ENCODE results near the gene TEFM. TPM values are rescaled to one million over a fixed set of nuclear protein-coding genes. Genes with fewer than 3 reads are reported as not detected.

Gene TEFM
- total RNA-seq, 1 experiment from 2014 or later, result 16.0 TPM

GRCh38 chr17:30897311-30897710 lies 8.7 kb downstream of the TEFM start:
- DNase-seq, result no peak
- H3K4me1 ChIP-seq, result no peaks in the 10 kb centered on the region
- H3K4me3 ChIP-seq, result no peak overlapping the region
- H3K36me3 ChIP-seq, result peaks cover 76% of the 10 kb centered on the region
- H3K27ac ChIP-seq, result no peak overlapping the region
- no peaks in the 10 kb centered on the region for H3K27me3 ChIP-seq
- no peaks in the 10 kb centered on the region for H3K9me3 ChIP-seq (replicated peaks)

- peaks cover 77% of the 10 kb centered on the region for H3K36me3 ChIP-seq
- no peaks in the 10 kb centered on the region for H3K9me3 ChIP-seq (replicated peaks)
- H3K27me3 ChIP-seq, result no peaks in the 10 kb centered on the region
- no peaks in the 10 kb centered on the region for H3K4me1 ChIP-seq
- no peak overlapping the region for H3K27ac ChIP-seq
- no peak for DNase-seq
- no peak overlapping the region for H3K4me3 ChIP-seq
Observed at GRCh38 chr17:30894236-30894635, 11.8 kb downstream of the TEFM start.

GRCh38 chr17:30886187-30886586 lies 19.9 kb downstream of the TEFM start:
- Histone ChIP-seq H3K27me3 (no peaks in the 10 kb centered on the region), H3K36me3 (peaks cover 61% of the 10 kb centered on the region), H3K27ac (no peak overlapping the region), H3K4me1 (no peaks in the 10 kb centered on the region), H3K9me3 (replicated peaks) (no peaks in the 10 kb centered on the region), H3K4me3 (no peak overlapping the region)
- DNase-seq, result no peak

- DNase-seq, result no peak
- Histone ChIP-seq H3K9me3 (replicated peaks) (no peaks in the 10 kb centered on the region), H3K27me3 (no peaks in the 10 kb centered on the region), H3K4me1 (no peaks in the 10 kb centered on the region), H3K4me3 (no peak overlapping the region), H3K36me3 (peaks cover 93% of the 10 kb centered on the region), H3K27ac (no peak overlapping the region)
Observed at GRCh38 chr17:30869005-30869404, 37.0 kb downstream of the TEFM start.

- no peak for DNase-seq
- H3K27me3 ChIP-seq, result no peaks in the 10 kb centered on the region
- H3K9me3 ChIP-seq (replicated peaks), result no peaks in the 10 kb centered on the region
Observed at GRCh38 chr17:30864636-30865035, 41.4 kb downstream of the TEFM start.

GRCh38 chr17:30858556-30859250 lies 47.3 kb downstream of the TEFM start:
- DNase-seq, result no peak
- no peak overlapping the region for H3K27ac ChIP-seq
- H3K4me3 ChIP-seq, result no peak overlapping the region
- peaks cover 89% of the 10 kb centered on the region for H3K36me3 ChIP-seq
- H3K4me1 ChIP-seq, result no peaks in the 10 kb centered on the region
- no peaks in the 10 kb centered on the region for H3K27me3 ChIP-seq
- H3K9me3 ChIP-seq (replicated peaks), result no peaks in the 10 kb centered on the region

More at GRCh38 chr17:30864636-30865035, 41.4 kb downstream of the TEFM start:
- H3K36me3 ChIP-seq, result peaks cover 89% of the 10 kb centered on the region
- no peak overlapping the region for H3K4me3 ChIP-seq
- H3K27ac ChIP-seq, result no peak overlapping the region
- no peaks in the 10 kb centered on the region for H3K4me1 ChIP-seq

GRCh38 chr17:30854146-30854545 lies 51.9 kb downstream of the TEFM start:
- H3K4me3 ChIP-seq, result no peak overlapping the region
- no peaks in the 10 kb centered on the region for H3K4me1 ChIP-seq
- H3K27me3 ChIP-seq, result no peaks in the 10 kb centered on the region
- DNase-seq, result no peak
- H3K36me3 ChIP-seq, result peaks cover 85% of the 10 kb centered on the region
- H3K9me3 ChIP-seq (replicated peaks), result no peaks in the 10 kb centered on the region
- H3K27ac ChIP-seq, result no peak overlapping the region

Other genes starting within 250 kb of the TEFM start
- 26.5 and 28.6 TPM in 2 replicates for gene CRLF3, start 81.5 kb downstream of the TEFM start, total RNA-seq (2014; rRNA removed; shearing (Covaris generic))
- 28.3 and 37.6 TPM in 2 replicates for gene ATAD5, start 74.3 kb downstream of the TEFM start, total RNA-seq (2014; rRNA removed; shearing (Covaris generic))
- 0.30 TPM in 1 of 2 replicates, not detected in the other for gene ADAP2, start 15.7 kb upstream of the TEFM start, total RNA-seq (2014; rRNA removed; shearing (Covaris generic))
- gene RNF135, start 64.8 kb upstream of the TEFM start, total RNA-seq (2014; rRNA removed; shearing (Covaris generic)), result 1.0 and 1.1 TPM in 2 replicates
- gene NF1, start 188.7 kb upstream of the TEFM start, total RNA-seq (2014; rRNA removed; shearing (Covaris generic)), result 48.3 and 57.0 TPM in 2 replicates